GM21423 (cell line): ENCODE measurements around the gene GMCL1.

ENCODE experiments used
- ATAC-seq: cut with Tn5 transposase; IDR thresholded peaks from one replicate; pipeline ENCODE4 v1.9.1; 2021; ENCODE audit warnings: mild to moderate bottlenecking, moderate library complexity; ENCODE audit not compliant: unreplicated experiment

The GMCL1 gene

GRCh38 chr2:69917852-69918251 lies 88.4 kb downstream of the GMCL1 start:
- ATAC-seq, result no peak

- ATAC-seq, result no peak
Observed at GRCh38 chr2:69918401-69918800, 88.9 kb downstream of the GMCL1 start.

GRCh38 chr2:69923116-69923515 lies 93.7 kb downstream of the GMCL1 start:
- no peak for ATAC-seq

- ATAC-seq, result no peak
Observed at GRCh38 chr2:69926849-69927515, 97.5 kb downstream of the GMCL1 start.
